Stimulated activated CD4-positive, alpha-beta T cell treated with anti-CD3 and anti-CD28 coated beads, Interleukin-2, amount 100 ng/mL, for 24 hours (primary cell): Measurements from ENCODE around the gene BAZ2B.

Experiments
- DNase-seq, 2 donors: peaks; one replicate each; pipeline ENCODE4 v3.0.0-alpha.2; 2020

Gene BAZ2B

DNA sequence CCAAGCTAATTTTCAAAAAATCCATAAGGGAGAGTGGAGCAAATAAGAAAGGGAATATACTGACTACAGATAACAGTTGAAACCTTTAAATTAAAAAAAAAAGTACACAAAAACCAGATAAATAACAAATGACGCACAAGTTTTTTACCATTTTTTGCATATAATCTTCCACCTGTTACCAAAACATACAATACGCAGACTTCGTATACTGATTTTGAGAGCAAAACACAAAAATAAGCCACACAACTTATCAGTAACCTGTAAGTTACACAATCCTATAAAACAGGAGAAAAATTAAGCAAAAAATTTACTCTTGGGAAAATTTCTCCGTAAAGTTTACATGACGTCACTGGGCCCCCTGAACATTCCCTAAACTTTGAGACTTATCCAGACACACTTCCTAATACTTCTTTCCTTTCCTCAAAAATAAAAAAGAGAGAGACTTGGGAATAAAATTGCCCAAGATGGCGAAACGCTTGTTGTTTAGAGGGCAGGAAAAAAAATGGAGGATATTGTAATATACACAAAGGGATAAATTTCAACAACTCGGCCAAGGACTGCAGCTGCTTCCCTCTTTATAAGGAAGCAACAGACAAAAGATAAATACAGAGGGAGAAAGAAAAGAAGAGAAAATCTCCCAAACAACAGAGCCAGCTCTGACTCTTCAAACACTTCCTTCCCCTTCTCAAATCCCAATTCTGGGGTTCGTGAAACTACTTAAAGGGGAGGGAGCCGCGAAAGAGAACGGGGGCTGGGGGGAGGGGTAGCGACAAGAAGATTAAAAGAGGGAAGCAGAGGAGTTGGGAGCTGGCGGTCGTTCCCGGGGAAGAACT, 1.6 kb downstream of the BAZ2B start:
- DNase-seq: no peak

DNA sequence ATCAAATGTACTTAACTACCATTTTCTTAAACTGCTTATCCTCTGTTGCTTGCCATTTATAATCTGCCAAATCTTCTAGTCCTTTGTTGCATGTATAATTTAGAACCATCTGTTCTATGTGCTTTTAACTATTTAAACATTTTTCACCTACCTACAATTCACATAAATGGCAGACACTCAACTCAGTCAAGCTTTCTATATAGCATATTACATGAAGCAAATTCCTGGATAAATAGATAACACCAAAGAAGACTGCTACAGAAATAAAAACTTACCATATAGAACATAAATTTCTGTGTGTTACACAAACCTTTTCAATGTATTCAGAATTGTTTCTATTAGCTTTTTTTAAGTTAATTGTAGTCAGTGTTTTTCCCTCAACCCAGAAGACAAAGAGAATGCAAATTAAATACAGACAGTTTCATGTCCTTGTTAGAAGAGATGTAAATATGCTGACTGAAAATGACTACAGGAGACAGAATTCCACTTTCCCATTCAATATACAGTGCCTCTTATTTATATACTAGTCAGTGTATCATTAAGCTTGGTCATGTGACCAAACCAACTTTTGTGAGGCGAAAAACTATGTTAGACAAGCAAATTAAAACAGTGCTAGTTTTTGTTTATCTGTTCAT, 2.6 kb downstream of the BAZ2B start:
- DNase-seq: no peak

GRCh38 chr2:159613091-159613490, 3.3 kb downstream of the BAZ2B start:
- no peak for DNase-seq

- DNase-seq: no peak
Observed at GRCh38 chr2:159612255-159612901, 4.0 kb downstream of the BAZ2B start.

- no peak for DNase-seq
Observed at GRCh38 chr2:159609811-159610549, 6.4 kb downstream of the BAZ2B start.

- DNase-seq: no peak
Observed at GRCh38 chr2:159608723-159609308, 7.5 kb downstream of the BAZ2B start.

DNA sequence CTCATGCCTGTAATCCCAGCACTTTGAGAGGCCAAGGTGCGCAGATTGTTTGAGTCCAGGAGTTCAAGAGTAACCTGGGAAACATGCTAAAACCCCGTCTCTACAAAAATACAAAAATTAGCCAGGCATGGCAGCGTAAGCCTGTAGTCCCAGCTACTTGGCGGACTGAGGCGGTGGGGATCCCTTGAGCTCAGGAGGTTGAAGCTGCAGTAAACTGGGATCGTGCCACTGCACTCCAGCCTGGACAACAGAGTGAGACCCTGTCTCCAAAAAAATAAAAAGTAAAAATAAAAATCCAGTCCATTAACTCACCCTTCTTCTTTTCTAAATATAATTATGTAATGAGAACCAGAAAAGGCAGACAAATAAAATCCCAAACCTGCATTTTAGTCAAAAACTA, 8.2 kb downstream of the BAZ2B start:
- no peak for DNase-seq

- DNase-seq: no peak
Observed at GRCh38 chr2:159606287-159606686, 10.1 kb downstream of the BAZ2B start.

DNA sequence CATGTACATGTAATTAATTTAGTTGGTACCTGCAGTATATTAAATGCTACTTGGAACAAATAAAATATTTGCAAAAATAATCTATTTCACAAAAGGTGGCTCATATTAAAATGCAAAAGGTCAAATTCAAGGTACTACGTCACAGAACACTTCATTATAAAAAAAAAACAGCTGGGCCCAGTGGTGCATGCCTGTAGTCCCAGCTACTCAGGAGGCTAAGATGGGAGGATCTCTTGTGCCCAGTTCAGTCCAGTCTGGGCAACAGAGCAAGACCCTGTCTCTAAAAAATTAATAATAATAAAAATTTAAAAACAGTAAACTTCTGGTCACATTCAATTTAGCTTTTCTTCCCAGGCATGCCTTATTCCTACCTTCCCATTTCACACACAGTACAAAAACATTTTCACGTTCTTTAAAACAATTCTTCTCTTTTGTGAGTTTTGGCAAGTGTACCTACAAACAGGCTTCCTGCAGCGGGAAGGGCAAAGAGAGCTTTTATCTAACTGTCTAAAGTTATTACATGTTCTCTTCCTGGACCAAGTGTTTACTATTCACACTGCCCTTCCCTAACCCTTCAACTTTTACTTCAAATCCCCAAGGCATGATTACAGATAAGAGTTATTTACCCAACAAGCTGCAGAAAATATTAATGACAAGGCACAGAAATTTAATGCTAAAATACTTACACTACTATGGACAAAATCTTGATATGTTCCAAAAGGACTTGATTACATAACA, 10.7 kb downstream of the BAZ2B start:
- DNase-seq: no peak

DNA sequence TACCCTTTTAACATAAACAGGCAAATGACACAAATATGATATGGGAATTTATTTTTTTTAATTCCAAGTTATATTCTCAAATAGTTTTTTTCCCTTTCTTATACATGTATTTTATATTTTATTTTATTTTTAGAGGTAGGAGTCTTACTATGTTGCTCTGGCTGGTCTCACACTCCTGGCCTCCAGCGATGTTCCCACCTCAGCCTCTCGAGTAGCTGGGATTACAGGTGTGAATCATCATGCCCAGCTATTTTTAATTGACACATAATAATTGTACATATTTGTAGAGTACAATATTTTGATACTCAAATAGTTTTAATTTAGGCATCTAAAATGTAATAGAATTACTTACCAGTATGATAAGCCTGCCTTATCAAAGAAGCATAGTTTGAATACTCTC, 12.2 kb downstream of the BAZ2B start:
- no peak for DNase-seq

DNA sequence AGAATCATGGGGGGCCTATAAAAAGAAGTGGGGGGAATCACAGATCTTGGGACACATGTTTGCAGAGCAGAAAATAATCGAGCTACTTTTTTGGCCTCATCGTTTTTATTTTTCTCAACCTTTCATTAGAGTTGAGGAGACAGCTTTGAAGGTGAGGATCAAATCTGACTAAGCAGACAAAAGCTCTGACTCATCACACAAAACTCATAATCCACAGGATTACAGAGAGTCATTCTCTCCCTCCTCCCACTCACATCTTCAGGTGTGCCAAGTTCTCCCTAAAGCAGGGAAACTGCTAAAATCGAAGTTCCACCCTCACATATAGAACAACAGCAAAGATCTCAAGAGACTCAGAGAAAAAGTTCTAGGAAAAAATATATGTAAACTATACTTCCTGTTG, 15.6 kb downstream of the BAZ2B start:
- DNase-seq: no peak

DNA sequence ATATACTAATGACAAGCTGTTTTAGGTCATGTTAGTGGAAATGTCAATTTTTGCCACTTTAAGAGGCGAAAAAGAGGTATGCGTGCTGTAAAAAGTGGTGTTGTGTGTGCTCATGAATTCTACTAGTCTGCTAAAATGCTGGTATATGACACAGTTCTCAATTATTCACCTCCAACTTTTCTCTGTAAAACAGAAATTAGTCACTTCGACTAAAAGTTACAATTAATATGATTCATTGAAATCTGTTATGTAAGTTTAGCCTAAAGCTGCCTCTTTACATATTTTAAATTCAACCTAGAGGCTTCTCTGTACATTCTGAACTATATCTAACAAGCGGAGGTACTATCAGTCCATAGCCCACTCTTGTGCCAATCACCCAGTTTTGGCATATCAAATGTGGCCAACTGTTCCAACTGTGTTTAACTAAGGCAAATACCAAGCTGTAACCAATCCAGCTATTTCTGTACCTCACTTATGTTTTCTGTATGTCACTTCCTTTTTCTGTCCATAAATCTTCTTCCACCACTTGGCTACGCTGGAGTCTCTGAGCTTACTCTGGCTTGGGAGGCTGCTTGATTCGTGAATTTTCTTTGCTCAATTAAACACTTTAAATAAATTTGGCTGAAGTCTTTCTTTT, 20.8 kb downstream of the BAZ2B start:
- no peak for DNase-seq

GRCh38 chr2:159592441-159592840, 23.9 kb downstream of the BAZ2B start:
- DNase-seq: no peak

GRCh38 chr2:159591221-159591620, 25.1 kb downstream of the BAZ2B start:
- DNase-seq: no peak

DNA sequence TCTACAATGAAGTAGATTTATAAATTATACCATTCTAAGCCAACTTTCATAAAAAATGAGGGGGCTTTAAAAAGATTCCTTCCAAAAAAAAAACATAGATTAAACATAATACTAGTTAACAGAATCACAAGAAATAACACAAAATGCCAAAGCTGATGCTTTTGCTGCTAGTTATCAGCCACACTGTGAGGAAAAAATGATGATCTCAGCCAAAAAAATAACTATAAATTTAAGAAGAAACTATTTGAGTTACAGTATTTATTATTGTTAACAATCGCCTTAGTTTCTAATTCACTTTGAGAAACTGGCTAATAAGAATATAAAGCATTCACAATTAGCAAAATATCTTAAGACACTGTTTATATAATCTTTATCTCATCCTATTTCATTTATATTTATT, 27.1 kb downstream of the BAZ2B start:
- DNase-seq: no peak

GRCh38 chr2:159586034-159586433, 30.3 kb downstream of the BAZ2B start:
- DNase-seq: no peak

DNA sequence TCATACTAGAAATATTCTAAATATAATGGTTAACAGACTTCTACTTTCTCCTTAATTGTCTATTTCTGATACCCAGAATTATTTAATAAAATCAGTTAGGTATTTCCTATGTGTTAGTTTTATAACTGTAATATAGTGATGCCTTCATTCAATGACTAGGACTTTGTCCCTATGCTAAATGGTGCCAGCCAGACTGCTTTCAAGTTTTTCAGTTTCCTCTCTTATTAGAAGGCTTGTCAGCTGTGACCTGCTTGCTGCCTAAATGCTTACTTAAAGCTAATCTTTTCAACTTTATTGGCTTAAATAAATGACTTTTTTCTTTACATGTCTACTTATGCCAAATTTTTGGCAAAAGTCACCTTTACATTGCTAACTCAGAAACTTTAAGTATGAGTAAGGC, 30.7 kb downstream of the BAZ2B start:
- DNase-seq: no peak

DNA sequence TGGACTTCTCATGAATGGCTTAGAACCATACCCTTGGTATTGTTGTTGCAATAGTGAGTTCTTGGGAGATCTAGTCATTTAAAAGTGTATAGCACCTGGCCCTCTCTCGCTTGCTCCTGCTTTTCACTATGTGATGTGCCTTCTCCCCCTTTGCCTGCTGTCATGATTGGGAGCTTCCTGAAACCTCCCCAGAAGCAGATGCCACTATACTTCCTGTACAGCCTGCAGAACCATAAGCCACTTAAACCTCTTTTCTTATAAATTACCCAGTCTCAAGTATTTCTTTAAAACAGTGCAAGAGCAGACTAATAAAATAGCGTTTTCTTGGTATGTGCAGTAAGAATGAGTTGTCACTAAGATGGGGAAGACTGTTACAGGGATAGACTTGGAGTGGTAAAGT, 31.6 kb downstream of the BAZ2B start:
- DNase-seq: no peak

DNA sequence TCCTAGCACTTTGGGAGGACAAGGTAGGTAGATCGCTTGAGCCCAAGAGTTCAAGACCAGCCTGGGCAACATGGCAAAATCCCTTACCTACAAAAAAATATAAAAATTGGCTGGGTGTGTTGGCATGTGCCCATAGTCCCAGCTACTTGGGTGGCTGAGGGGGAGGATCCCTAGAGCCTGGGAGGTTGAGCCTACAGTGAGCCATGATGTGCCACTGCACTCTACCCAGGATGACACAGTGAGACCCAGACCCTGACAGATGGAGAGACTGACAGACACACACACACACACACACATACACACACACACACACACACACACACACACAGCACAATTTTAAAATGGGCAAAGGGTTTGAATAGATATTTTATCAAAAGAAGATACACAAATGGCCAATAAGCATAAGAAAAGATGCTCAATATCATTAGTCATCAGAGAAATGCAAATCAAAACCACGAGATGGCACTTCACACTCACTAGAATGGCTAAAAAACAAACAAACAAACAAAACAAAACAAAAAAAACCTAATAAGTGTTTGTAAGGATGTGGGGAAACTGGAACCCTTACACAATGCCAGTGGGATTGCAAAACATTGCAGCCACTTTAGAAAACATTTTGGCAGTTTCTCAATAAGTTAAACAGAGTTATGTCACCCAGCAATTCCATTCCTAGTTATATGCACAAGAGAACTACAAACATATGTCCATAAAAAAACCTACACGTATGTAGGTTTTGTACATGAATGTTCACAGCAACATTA, 42.3 kb downstream of the BAZ2B start:
- DNase-seq: no peak

- no peak for DNase-seq
Observed at GRCh38 chr2:159573294-159573693, 43.1 kb downstream of the BAZ2B start.

DNA sequence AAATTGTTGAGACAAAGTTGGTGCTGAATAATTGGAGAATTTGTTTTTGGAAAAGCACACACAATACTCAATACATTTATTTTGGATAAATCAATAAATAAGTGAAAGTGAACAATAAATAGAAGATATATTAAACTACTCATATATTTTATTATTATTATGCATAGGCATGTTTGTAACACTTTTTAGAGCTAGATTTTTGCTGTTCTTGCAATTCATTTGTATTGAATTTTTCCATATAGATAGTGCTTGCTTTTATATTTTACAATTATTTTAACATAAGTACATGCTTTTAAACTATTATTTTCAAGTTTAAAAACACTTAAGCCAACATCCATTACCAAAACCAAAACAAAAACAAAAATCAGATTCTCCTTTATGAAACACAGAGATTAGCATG, 43.9 kb downstream of the BAZ2B start:
- no peak for DNase-seq
